ENCODE measurements around the gene KRTAP5-5. TPM values are rescaled to one million over a fixed set of nuclear protein-coding genes. Genes with fewer than 3 reads are reported as not detected.
A peak's percentile ranks its signal among the peaks of the same experiment; 100 is the strongest.

The KRTAP5-5 gene
- total RNA-seq, 1 experiment from 2014 or later: not detected

DNA sequence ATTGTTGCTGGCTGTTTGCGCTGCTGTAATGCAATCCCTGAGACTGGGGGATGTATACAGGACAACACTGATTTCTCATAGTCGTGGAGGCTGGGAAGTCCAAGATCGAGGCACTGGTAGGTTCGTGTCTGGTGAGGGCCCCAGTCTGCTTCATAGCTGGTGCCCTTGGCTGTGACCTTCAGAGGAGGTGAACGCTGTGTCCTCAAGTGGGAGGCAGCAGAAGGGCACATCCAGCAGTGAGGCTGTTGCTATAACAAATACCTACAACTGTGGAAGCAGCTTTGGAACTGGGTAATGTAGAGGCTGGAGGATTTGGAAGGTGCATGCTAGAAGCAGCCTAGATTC, 21.3 kb downstream of the KRTAP5-5 start:
- H3K4me1 ChIP-seq: peaks cover 35% of the 10 kb centered on the region
- no TSS peak for BruUV-seq (replicated peaks)
- POLR2A ChIA-PET: no interaction called here

DNA sequence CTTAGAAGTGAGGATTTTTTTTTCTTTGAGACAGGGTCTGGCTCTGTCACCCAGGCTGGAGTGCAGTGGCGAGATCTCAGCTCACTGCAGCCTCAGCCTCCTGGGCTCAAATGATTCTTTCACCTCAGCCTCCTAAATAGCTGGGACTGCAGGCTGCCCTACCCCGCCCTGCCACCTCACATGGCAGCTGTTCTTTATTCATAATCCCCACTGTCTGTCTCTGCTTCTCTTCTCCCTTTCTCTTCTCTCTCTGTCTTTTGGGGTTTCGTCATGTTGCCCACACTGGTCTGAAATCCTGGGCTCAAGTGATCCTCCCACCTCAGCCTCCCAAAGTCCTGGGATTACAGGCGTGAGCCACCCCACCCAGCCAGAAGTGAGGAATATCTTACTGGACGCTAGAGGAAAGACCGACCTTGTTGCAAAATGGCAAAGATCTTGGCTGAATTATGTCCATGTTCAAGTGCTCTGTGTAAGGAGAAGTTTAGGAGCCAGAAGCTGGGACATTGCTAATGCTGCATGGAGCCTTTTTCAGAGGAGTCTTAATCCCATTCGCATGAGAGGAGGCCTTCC, 21.9 kb downstream of the KRTAP5-5 start:
- POLR2A ChIA-PET: no interaction called here
- H3K27ac Mint-ChIP-seq (ENCODE audit: unreplicated experiment): no peak overlapping the region
- DNase-seq: peak in 1 of 2 experiments; percentile 29

More for the DNA sequence above, 21.3 kb downstream of the KRTAP5-5 start:
- no peaks in the 10 kb centered on the region for H3K27me3 Mint-ChIP-seq (ENCODE audit: insufficient read depth, unreplicated experiment)
- no peaks in the 10 kb centered on the region for H3K9me3 Mint-ChIP-seq (ENCODE audit: unreplicated experiment)
- DNase-seq: peak in 1 of 2 experiments; percentile 30
- H3K4me1 Mint-ChIP-seq (ENCODE audit: low read depth, unreplicated experiment): peaks cover 17% of the 10 kb centered on the region
- CTCF ChIA-PET: interaction anchor here (0.6 to 5.5 kb wide), 6 partner anchors 11 to 500 kb away, joined by 3 to 188 read pairs (median 4); partner anchors contain the start of gene DUSP8
- Histone ChIP-seq H3K36me3 (ENCODE audit: control insufficient read depth, insufficient read depth, low read length) (no peaks in the 10 kb centered on the region), H3K27me3 (replicated peaks; ENCODE audit: control insufficient read depth, insufficient read depth, low read length) (no peaks in the 10 kb centered on the region), H3K4me3 (ENCODE audit: low read depth, low read length) (no peak overlapping the region), H3K9me3 (no peaks in the 10 kb centered on the region)
- H3K27ac Mint-ChIP-seq (ENCODE audit: unreplicated experiment): no peak overlapping the region
- H3K36me3 Mint-ChIP-seq (ENCODE audit: insufficient read depth, unreplicated experiment): no peaks in the 10 kb centered on the region
- no peak overlapping the region for H3K4me3 Mint-ChIP-seq (ENCODE audit: unreplicated experiment)
- intact Hi-C loops (cut with micrococcal nuclease; ENCODE audit: unreplicated experiment): no loop called here
- TF ChIP-seq CTCF (IDR thresholded peaks at IDR 0.05; ENCODE audit: insufficient read depth in 1 of 2, low read depth in 1 of 2, low read length in 1 of 2, severe bottlenecking in 1 of 2, unreplicated experiment in 1 of 2): no peak

GRCh38 chr11:1652026-1652425, 22.5 kb downstream of the KRTAP5-5 start:
- Histone ChIP-seq H3K4me3 (ENCODE audit: low read depth, low read length) (no peak overlapping the region), H3K4me1 (peaks cover 37% of the 10 kb centered on the region), H3K9me3 (no peaks in the 10 kb centered on the region), H3K36me3 (ENCODE audit: control insufficient read depth, insufficient read depth, low read length) (no peaks in the 10 kb centered on the region), H3K27me3 (replicated peaks; ENCODE audit: control insufficient read depth, insufficient read depth, low read length) (no peaks in the 10 kb centered on the region)
- H3K36me3 Mint-ChIP-seq (ENCODE audit: insufficient read depth, unreplicated experiment): no peaks in the 10 kb centered on the region
- peaks cover 17% of the 10 kb centered on the region for H3K4me1 Mint-ChIP-seq (ENCODE audit: low read depth, unreplicated experiment)
- H3K4me3 Mint-ChIP-seq (ENCODE audit: unreplicated experiment): no peak overlapping the region
- H3K27me3 Mint-ChIP-seq (ENCODE audit: insufficient read depth, unreplicated experiment): no peaks in the 10 kb centered on the region
- H3K9me3 Mint-ChIP-seq (ENCODE audit: unreplicated experiment): no peaks in the 10 kb centered on the region
- DNase-seq: peak in 1 of 2 experiments; percentile 37
- TF ChIP-seq CTCF (IDR thresholded peaks at IDR 0.05; ENCODE audit: insufficient read depth in 1 of 2, low read depth in 1 of 2, low read length in 1 of 2, severe bottlenecking in 1 of 2, unreplicated experiment in 1 of 2): no peak
- peak overlapping the region; percentile 42 for H3K27ac Mint-ChIP-seq (ENCODE audit: unreplicated experiment)
- no TSS peak for BruUV-seq (replicated peaks)
- POLR2A ChIA-PET: interaction anchor here (0.8 kb wide), 1 partner anchor 179 kb away, joined by 3 read pairs; no protein-coding TSS in a partner anchor
- CTCF ChIA-PET: interaction anchor here (0.5 to 5.5 kb wide), 44 partner anchors 12 to 507 kb away, joined by 3 to 188 read pairs (median 5); partner anchors contain the start of genes IGF2, MRPL23 and SYT8
- intact Hi-C loops (cut with micrococcal nuclease; ENCODE audit: unreplicated experiment): loop anchor here (2.0 kb wide), 2 partner anchors 179 to 267 kb away; partner anchors contain the start of gene TNNT3

More for the DNA sequence above, 21.9 kb downstream of the KRTAP5-5 start:
- Histone ChIP-seq H3K4me3 (ENCODE audit: low read depth, low read length) (no peak overlapping the region), H3K36me3 (ENCODE audit: control insufficient read depth, insufficient read depth, low read length) (no peaks in the 10 kb centered on the region), H3K4me1 (peaks cover 37% of the 10 kb centered on the region), H3K27me3 (replicated peaks; ENCODE audit: control insufficient read depth, insufficient read depth, low read length) (no peaks in the 10 kb centered on the region), H3K9me3 (no peaks in the 10 kb centered on the region)
- intact Hi-C loops (cut with micrococcal nuclease; ENCODE audit: unreplicated experiment): no loop called here
- Mint-ChIP-seq H3K9me3 (ENCODE audit: unreplicated experiment) (no peaks in the 10 kb centered on the region), H3K4me1 (ENCODE audit: low read depth, unreplicated experiment) (peaks cover 17% of the 10 kb centered on the region), H3K27me3 (ENCODE audit: insufficient read depth, unreplicated experiment) (no peaks in the 10 kb centered on the region), H3K4me3 (ENCODE audit: unreplicated experiment) (no peak overlapping the region), H3K36me3 (ENCODE audit: insufficient read depth, unreplicated experiment) (no peaks in the 10 kb centered on the region)
- CTCF ChIA-PET: interaction anchor here (1.3 to 5.5 kb wide), 6 partner anchors 11 to 500 kb away, joined by 4 to 188 read pairs (median 26); partner anchors contain the start of gene SYT8
- TF ChIP-seq CTCF (IDR thresholded peaks at IDR 0.05; ENCODE audit: insufficient read depth in 1 of 2, low read depth in 1 of 2, low read length in 1 of 2, severe bottlenecking in 1 of 2, unreplicated experiment in 1 of 2): no peak
- BruUV-seq (replicated peaks): no TSS peak
